Measurements from ENCODE around the gene NPRL2.

Gene NPRL2

GRCh38 chr3:50320853-50321335, 29.7 kb downstream of the NPRL2 start:
- Histone ChIP-seq H3K4me3 (peak overlapping the region; percentile 57 to 92 (median 63)), H3K27ac (peak overlapping the region; percentile 86 to 99 (median 97))

- Histone ChIP-seq H3K4me3 (peak overlapping the region; percentile 57 to 92 (median 63)), H3K27ac (peak overlapping the region in 19 of 21 experiments; percentile 86 to 99 (median 97))
Measured at GRCh38 chr3:50319894-50320625, 30.5 kb downstream of the NPRL2 start.

GRCh38 chr3:50319181-50319893, 31.2 kb downstream of the NPRL2 start:
- Histone ChIP-seq H3K27ac (peak overlapping the region in 12 of 21 experiments; percentile 1 to 98 (median 84)), H3K4me3 (peak overlapping the region in 1 of 7 experiments; percentile 1)

GRCh38 chr3:50318615-50319014, 32.0 kb downstream of the NPRL2 start:
- H3K27ac ChIP-seq, result peak overlapping the region in 15 of 21 experiments; percentile 1 to 98 (median 83)
- no peak overlapping the region for H3K4me3 ChIP-seq

GRCh38 chr3:50318163-50318562, 32.4 kb downstream of the NPRL2 start:
- Histone ChIP-seq H3K27ac (peak overlapping the region in 20 of 21 experiments; percentile 21 to 98 (median 84)), H3K4me3 (no peak overlapping the region)

GRCh38 chr3:50317300-50317699, 33.3 kb downstream of the NPRL2 start:
- H3K27ac ChIP-seq, result peak overlapping the region in 20 of 21 experiments; percentile 70 to 98 (median 84)

GRCh38 chr3:50316657-50317242, 33.8 kb downstream of the NPRL2 start:
- no peak overlapping the region for H3K4me3 ChIP-seq
- peak overlapping the region in 20 of 21 experiments; percentile 70 to 98 (median 84) for H3K27ac ChIP-seq

More at GRCh38 chr3:50317300-50317699, 33.3 kb downstream of the NPRL2 start:
- H3K4me3 ChIP-seq, result no peak overlapping the region

- Histone ChIP-seq H3K27ac (peak overlapping the region in 6 of 21 experiments; percentile 8 to 91 (median 38)), H3K4me3 (no peak overlapping the region)
Measured at GRCh38 chr3:50314816-50315215, 35.8 kb downstream of the NPRL2 start.

- no peak overlapping the region for H3K4me3 ChIP-seq
- H3K27ac ChIP-seq, result peak overlapping the region in 5 of 21 experiments; percentile 8 to 91 (median 36)
Measured at GRCh38 chr3:50314342-50314741, 36.2 kb downstream of the NPRL2 start.

GRCh38 chr3:50312041-50312440, 38.5 kb downstream of the NPRL2 start:
- peak overlapping the region in 6 of 7 experiments; percentile 4 to 42 (median 21) for H3K4me3 ChIP-seq
- peak overlapping the region in 14 of 21 experiments; percentile 22 to 86 (median 64) for H3K27ac ChIP-seq

GRCh38 chr3:50304601-50305000, 46.0 kb downstream of the NPRL2 start:
- H3K27ac ChIP-seq, result no peak overlapping the region

GRCh38 chr3:50303013-50303815, 47.4 kb downstream of the NPRL2 start, which contains the start of gene HYAL1:
Gene HYAL1, minus strand, starts transcription at chr3:50303574. Its CDS starts 618 bp downstream, at chr3:50302956.
- H3K27ac ChIP-seq, result peak within 1 kb of the TSS in 11 of 21 experiments; percentile 14 to 87 (median 64)
- no peak within 1 kb of the TSS for H3K4me3 ChIP-seq

More at GRCh38 chr3:50304601-50305000, 46.0 kb downstream of the NPRL2 start:
- H3K4me3 ChIP-seq, result no peak overlapping the region

GRCh38 chr3:50302095-50303012, 48.2 kb downstream of the NPRL2 start:
- Histone ChIP-seq H3K4me3 (no peak overlapping the region), H3K27ac (peak overlapping the region in 9 of 21 experiments; percentile 14 to 87 (median 75))

- H3K27ac ChIP-seq, result peak overlapping the region in 20 of 21 experiments; percentile 68 to 95 (median 86)
- H3K4me3 ChIP-seq, result no peak overlapping the region
Measured at GRCh38 chr3:50300681-50301254, 49.8 kb downstream of the NPRL2 start.

GRCh38 chr3:50299929-50300680, 50.5 kb downstream of the NPRL2 start:
- Histone ChIP-seq H3K27ac (peak overlapping the region; percentile 54 to 95 (median 86)), H3K4me3 (peak overlapping the region; percentile 21 to 69 (median 64))

- Histone ChIP-seq H3K4me3 (peak overlapping the region; percentile 21 to 69 (median 64)), H3K27ac (peak overlapping the region; percentile 54 to 95 (median 86))
Measured at GRCh38 chr3:50299638-50299928, 51.0 kb downstream of the NPRL2 start.
